ENCODE measurements around the gene TIMP2. TPM values are rescaled to one million over a fixed set of nuclear protein-coding genes. Genes with fewer than 3 reads are reported as not detected.

TIMP2 gene
- total and polyA plus RNA-seq, 2 donors (not counting 3 experiments of a cell fraction or from before 2014, with no cell fraction given) = 138 to 318 TPM

DNA sequence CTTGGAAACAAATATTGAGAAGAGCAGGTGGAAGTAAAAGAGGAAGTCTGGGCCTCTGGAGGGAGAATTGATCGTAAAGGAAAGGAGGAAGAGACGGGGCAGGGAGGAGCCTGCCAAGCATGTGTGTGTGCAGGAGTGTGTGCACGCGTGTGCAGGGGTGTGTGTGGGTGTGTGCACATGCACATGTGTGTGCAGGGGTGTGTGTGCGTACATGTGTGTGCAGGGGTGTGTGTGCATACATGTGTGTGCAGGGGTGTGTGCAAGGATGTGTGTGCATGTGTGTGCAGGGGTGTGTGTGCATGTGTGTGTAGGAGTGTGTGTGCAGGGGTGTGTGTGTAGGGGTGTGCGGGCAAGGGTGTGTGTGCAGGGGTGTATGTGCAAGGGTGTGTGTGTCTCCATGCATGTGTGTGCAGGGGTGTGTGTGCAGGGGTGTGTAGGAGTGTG, 32.2 kb downstream of the TIMP2 start:
- Histone ChIP-seq H3K9me3 (replicated peaks; ENCODE audit: control insufficient read depth, insufficient read depth, low read length) (no peaks in the 10 kb centered on the region), H3K79me2 (ENCODE audit: control insufficient read depth, insufficient read depth, low read length) (peaks cover 2% of the 10 kb centered on the region), H4K20me1 (replicated peaks; ENCODE audit: control insufficient read depth, extremely low read depth, insufficient read depth, low read length) (no peaks in the 10 kb centered on the region), H3K27me3 (ENCODE audit: control insufficient read depth in 2 of 2, insufficient read depth in 2 of 2, low read length in 2 of 2) (no peaks in the 10 kb centered on the region), H3K9ac (replicated peaks; ENCODE audit: extremely low read depth, insufficient read depth, low read length) (no peak overlapping the region), H3K36me3 (ENCODE audit: control insufficient read depth in 2 of 2, extremely low read depth in 1 of 2, insufficient read depth in 2 of 2, low read length in 2 of 2) (peaks cover 0 to 7% of the 10 kb centered on the region in 2 experiments), H3K27ac (ENCODE audit: insufficient read depth, low read depth, low read length) (no peak overlapping the region), H3K4me2 (ENCODE audit: insufficient read depth, low read length) (no peak overlapping the region), H3K4me3 (replicated peaks in 1 of 3; ENCODE audit: insufficient read depth in 1 of 3, low read depth in 1 of 3, low read length in 3 of 3) (no peak overlapping the region), H3K9me1 (replicated peaks; ENCODE audit: control insufficient read depth, extremely low read depth, insufficient read depth, low read length) (no peaks in the 10 kb centered on the region), H2AFZ (ENCODE audit: low read depth, low read length) (no peak overlapping the region), H3K4me1 (ENCODE audit: control insufficient read depth, extremely low read depth, insufficient read depth, low read length) (no peaks in the 10 kb centered on the region)
- intact Hi-C loops (cut with micrococcal nuclease) (no loop called here), dilution Hi-C loops (cut with MboI; ENCODE audit: extremely low pct_ligation_motif_present, low sequenced_read_pairs) (no loop called here)
- CTCF ChIA-PET = interaction anchor here (1.3 to 1.7 kb wide), 2 partner anchors 27 to 78 kb away, joined by 3 to 12 read pairs; no protein-coding TSS in a partner anchor
- no peak for TF ChIP-seq GATA2 (IDR thresholded peaks at IDR 0.05; ENCODE audit: insufficient read depth, insufficient read length, low read depth, low read length)
- TF ChIP-seq POLR2A (IDR thresholded peaks at IDR 0.05; ENCODE audit: low read depth, low read length) = no peak
- TF ChIP-seq MYC (IDR thresholded peaks at IDR 0.05; ENCODE audit: low read depth, low read length) = no peak
- TF ChIP-seq FOS (IDR thresholded peaks at IDR 0.05; ENCODE audit: borderline replicate concordance, insufficient read depth, low read length) = no peak
- TF ChIP-seq MAX (IDR thresholded peaks at IDR 0.05; ENCODE audit: insufficient read depth, insufficient read length) = no peak
- no peak for TF ChIP-seq EZH2 (IDR thresholded peaks at IDR 0.05; ENCODE audit: borderline replicate concordance, low read depth, low read length, severe bottlenecking)
- TF ChIP-seq, protein P1, sequence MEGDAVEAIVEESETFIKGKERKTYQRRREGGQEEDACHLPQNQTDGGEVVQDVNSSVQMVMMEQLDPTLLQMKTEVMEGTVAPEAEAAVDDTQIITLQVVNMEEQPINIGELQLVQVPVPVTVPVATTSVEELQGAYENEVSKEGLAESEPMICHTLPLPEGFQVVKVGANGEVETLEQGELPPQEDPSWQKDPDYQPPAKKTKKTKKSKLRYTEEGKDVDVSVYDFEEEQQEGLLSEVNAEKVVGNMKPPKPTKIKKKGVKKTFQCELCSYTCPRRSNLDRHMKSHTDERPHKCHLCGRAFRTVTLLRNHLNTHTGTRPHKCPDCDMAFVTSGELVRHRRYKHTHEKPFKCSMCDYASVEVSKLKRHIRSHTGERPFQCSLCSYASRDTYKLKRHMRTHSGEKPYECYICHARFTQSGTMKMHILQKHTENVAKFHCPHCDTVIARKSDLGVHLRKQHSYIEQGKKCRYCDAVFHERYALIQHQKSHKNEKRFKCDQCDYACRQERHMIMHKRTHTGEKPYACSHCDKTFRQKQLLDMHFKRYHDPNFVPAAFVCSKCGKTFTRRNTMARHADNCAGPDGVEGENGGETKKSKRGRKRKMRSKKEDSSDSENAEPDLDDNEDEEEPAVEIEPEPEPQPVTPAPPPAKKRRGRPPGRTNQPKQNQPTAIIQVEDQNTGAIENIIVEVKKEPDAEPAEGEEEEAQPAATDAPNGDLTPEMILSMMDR (IDR thresholded peaks at IDR 0.05; ENCODE audit: extremely low read depth in 1 of 2, insufficient read depth in 1 of 2, low read depth in 1 of 2, low read length in 2 of 2) = no peak
- TF ChIP-seq JUN (IDR thresholded peaks at IDR 0.05; ENCODE audit: borderline replicate concordance, insufficient read depth, insufficient read length, low read depth) = no peak
- TF ChIP-seq POLR2AphosphoS5 (IDR thresholded peaks at IDR 0.05; ENCODE audit: insufficient read depth, low read depth, low read length) = no peak
- FAIRE-seq (no peak), DNase-seq (ENCODE audit: low read depth, low spot score) (no peak)
- POLR2A ChIA-PET = no interaction called here
- no TSS peak for BruUV-seq (replicated peaks)
